SK-N-SH treated with all-trans-retinoic acid at 6 μM for 48 hours (cell line): ENCODE measurements around the gene DDX3X.

Source experiments
- ISL1 ChIP-seq: fragments of 250-450 bp; sonication (Bioruptor Pico); IDR thresholded peaks from 2 replicates; pipeline ENCODE4 v2.1.2; 2022; ENCODE audit warnings: mild to moderate bottlenecking, moderate library complexity
- RARB ChIP-seq: fragments of 250-450 bp; sonication (Bioruptor Pico); IDR thresholded peaks from 2 replicates; pipeline ENCODE4 v1.8.0; 2021; ENCODE audit warnings: mild to moderate bottlenecking, moderate library complexity
- TCF4 ChIP-seq: fragments of 250-450 bp; sonication (Bioruptor Pico); IDR thresholded peaks from 2 replicates; pipeline ENCODE4 v1.8.0; 2021; ENCODE audit warnings: mild to moderate bottlenecking, moderate library complexity, borderline replicate concordance
- ZFP30 ChIP-seq: fragments of 450-650 bp; formaldehyde crosslinking; IDR thresholded peaks from 2 replicates; pipeline ENCODE4 v1.5.0; 2022; ENCODE audit warnings: mild to moderate bottlenecking, moderate library complexity

DNA sequence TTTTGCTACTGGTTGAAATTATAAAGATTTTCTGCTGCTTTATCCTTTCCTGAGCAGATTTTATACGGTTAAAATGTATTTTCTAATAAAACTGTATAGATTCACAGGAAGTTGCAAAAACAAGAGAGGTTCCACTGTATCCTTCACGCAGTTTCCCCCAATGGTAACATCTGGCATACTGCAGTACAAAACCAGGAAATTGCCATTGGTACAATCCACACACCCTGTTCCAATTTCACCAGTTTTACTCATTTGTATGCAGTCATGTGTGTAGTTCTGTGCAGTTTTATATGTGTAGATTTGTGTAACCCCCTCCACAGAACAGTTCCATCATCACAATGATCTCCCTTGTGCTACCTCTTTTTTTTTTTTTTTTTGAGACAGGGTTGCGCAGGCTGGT, 20.0 kb downstream of the DDX3X start:
- no peak for TF ChIP-seq TCF4
- no peak for TF ChIP-seq RARB (CRISPR knock-in tag)
- no peak for TF ChIP-seq ISL1 (CRISPR knock-in tag)
- no peak for TF ChIP-seq ZFP30
